ENCODE results near the gene PIM1. TPM values are rescaled to one million over a fixed set of nuclear protein-coding genes. Genes with fewer than 3 reads are reported as not detected.

PIM1 gene
- total and polyA plus RNA-seq, 10 of the 15 experiments (the other 5 are each of a cell fraction or from before 2014, with no cell fraction given): 0.66 to 33.9 (median 10.2) TPM

DNA sequence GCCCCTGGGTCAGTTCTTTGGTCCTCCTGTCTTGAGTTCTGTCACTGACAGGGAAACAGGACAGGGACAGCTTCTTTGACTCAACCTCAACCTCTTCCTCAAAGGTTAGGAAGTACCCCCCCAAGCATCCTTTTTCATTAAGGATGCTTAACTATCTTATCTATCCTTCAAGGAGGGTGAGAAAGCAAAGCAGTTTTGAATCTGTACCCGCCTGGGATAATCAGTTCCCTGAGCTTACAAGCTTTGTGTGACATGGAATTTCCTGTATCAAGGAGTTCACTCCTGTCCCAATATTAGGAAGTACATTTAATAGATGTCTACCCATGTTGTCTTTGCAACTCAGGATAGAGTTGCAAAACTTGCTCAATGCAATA, 31.1 kb upstream of the PIM1 start (continued):
- TF ChIP-seq SIX5 (IDR thresholded peaks at IDR 0.05; ENCODE audit: low read depth, low read length, severe bottlenecking) (no peak), NFYB (IDR thresholded peaks at IDR 0.05; ENCODE audit: insufficient read depth, low read depth, low read length) (no peak), E4F1 (IDR thresholded peaks at IDR 0.05; ENCODE audit: borderline replicate concordance, partially characterized antibody) (no peak), CBX3 (IDR thresholded peaks at IDR 0.05; ENCODE audit: borderline replicate concordance, low read depth) (no peak), CHD2 (IDR thresholded peaks at IDR 0.05; ENCODE audit: borderline replicate concordance, low read depth, low read length) (no peak), ZNF217 (IDR thresholded peaks at IDR 0.05) (no peak)
- TF ChIP-seq, protein P1, sequence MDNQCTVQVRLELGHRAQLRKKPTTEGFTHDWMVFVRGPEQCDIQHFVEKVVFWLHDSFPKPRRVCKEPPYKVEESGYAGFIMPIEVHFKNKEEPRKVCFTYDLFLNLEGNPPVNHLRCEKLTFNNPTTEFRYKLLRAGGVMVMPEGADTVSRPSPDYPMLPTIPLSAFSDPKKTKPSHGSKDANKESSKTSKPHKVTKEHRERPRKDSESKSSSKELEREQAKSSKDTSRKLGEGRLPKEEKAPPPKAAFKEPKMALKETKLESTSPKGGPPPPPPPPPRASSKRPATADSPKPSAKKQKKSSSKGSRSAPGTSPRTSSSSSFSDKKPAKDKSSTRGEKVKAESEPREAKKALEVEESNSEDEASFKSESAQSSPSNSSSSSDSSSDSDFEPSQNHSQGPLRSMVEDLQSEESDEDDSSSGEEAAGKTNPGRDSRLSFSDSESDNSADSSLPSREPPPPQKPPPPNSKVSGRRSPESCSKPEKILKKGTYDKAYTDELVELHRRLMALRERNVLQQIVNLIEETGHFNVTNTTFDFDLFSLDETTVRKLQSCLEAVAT (IDR thresholded peaks at IDR 0.05): no peak

DNA sequence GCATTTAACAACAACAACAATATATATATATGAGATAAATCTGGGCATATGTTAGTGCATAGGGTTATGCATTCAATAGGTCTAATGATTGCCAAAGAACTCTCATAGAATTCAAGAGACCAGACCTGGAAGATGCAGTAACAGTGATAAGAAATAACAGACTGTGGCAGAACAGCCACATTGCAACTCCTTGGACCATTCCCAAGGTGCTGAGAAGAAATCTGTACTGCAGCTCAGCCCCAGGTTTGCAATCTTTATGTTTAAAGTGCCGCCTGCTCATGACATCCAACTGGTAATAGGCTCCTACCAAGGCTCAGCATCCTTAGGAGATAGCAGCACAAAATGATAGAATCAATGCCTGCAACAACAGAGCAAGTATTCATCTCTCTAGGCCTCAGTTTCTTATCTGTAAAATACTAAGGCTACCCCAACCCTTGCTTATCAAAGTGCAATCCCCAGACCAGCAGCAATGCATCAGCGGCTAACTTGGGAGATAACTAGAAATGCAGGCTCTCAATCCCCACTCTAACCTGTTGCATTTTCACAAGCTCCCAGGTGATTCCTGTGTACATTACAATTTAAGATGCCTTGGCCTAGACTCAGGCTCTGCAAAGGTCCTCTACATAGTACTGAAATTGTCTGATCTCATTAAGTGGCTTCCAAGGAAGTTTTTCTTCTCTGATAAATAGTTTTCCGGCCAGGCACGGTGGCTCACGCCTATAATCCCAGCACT, 30.6 kb upstream of the PIM1 start:
- in situ Hi-C loops (cut with MboI) (no loop called here), intact Hi-C loops (cut with micrococcal nuclease; ENCODE audit: unreplicated experiment) (no loop called here)
- Histone ChIP-seq H4K20me1 (ENCODE audit: control insufficient read depth, insufficient read depth) (no peaks in the 10 kb centered on the region), H3K9ac (ENCODE audit: control insufficient read depth, insufficient read depth, low read length) (no peak overlapping the region), H3K36me3 (ENCODE audit: control insufficient read depth in 2 of 2, insufficient read depth in 2 of 2, low read length in 1 of 2) (no peaks in the 10 kb centered on the region), H3K4me1 (ENCODE audit: control insufficient read depth, insufficient read depth, low read length) (peaks cover 42% of the 10 kb centered on the region), H3K4me3 (no peak overlapping the region), H2AFZ (ENCODE audit: control insufficient read depth, low read depth, low read length) (no peak overlapping the region), H3K79me2 (ENCODE audit: control insufficient read depth, insufficient read depth, low read length) (no peaks in the 10 kb centered on the region), H3K9me3 (replicated peaks; ENCODE audit: control insufficient read depth, insufficient read depth, low read length) (no peaks in the 10 kb centered on the region), H3K27me3 (replicated peaks in 1 of 2; ENCODE audit: control insufficient read depth in 2 of 2, insufficient read depth in 2 of 2, low read length in 1 of 2) (no peaks in the 10 kb centered on the region), H3K27ac (ENCODE audit: control insufficient read depth, insufficient read depth) (no peak overlapping the region), H3K4me2 (ENCODE audit: control insufficient read depth, insufficient read depth) (no peak overlapping the region)
- ChIA-PET SMC1A (ENCODE audit: uncharacterized antibody, unreplicated experiment) (interaction anchor here (0.7 to 1.2 kb wide), 3 partner anchors 10 to 29 kb away, joined by 3 read pairs; no protein-coding TSS in a partner anchor), RAD21 (ENCODE audit: unreplicated experiment) (no interaction called here), POLR2A (interaction anchor here (1.0 kb wide), 1 partner anchor 9 kb away, joined by 3 read pairs; no protein-coding TSS in a partner anchor), CTCF (interaction anchor here (0.7 to 1.0 kb wide), 3 partner anchors 9 to 71 kb away, joined by 3 read pairs; no protein-coding TSS in a partner anchor)
- FAIRE-seq: no peak
- no TSS peak for BruUV-seq (replicated peaks)
- 98% methylated on average over 5 of the region's 5 CpGs for WGBS (ENCODE audit: insufficient coverage, insufficient replicate concordance, low lambda C conversion rate, missing lambda C conversion rate)
- ATAC-seq: no peak
- no peak for TF ChIP-seq RCOR1 (conservative IDR thresholded peaks at IDR 0.05; ENCODE audit: low read depth, low read length)
- no peak for TF ChIP-seq NFIC (IDR thresholded peaks at IDR 0.05; ENCODE audit: low read depth, low read length)
- TF ChIP-seq ZBTB40 (IDR thresholded peaks at IDR 0.05; ENCODE audit: borderline replicate concordance): no peak
- no peak for TF ChIP-seq MYB (IDR thresholded peaks at IDR 0.05; ENCODE audit: borderline replicate concordance, low read depth, low read length)
- DNase-seq (ENCODE audit: low read depth, low spot score): no peak
